Spleen (tissue), 11 donors: ENCODE measurements around the gene SYNGR4. TPM values are rescaled to one million over a fixed set of nuclear protein-coding genes. Genes with fewer than 3 reads are reported as not detected.

ENCODE experiments used
- DNase-seq: peaks from one replicate; pipeline ENCODE4 v3.0.0-alpha.2; 2020
- H3K27ac ChIP-seq, 8 donors: fragments of 200-600 bp; sonication (generic) in 7 of 8; 1 replicate in 4 of 8; 2 replicates in 4 of 8; pipeline versions ENCODE4 v1.5.0 to v1.8.0; 2016 to 2021; ENCODE audit warnings: inconsistent platforms in 4 of 8, mild to moderate bottlenecking in 4 of 8, moderate library complexity in 1 of 8
- H3K27me3 ChIP-seq, 7 donors: fragments of 200-600 bp; sonication (generic) in 6 of 7; replicated peaks in 1 of 7; 1 replicate in 4 of 7; 2 replicates in 3 of 7; pipeline versions ENCODE4 v1.5.0 to v1.8.0; 2016 to 2021; ENCODE audit warnings: inconsistent platforms in 3 of 7, mild to moderate bottlenecking in 1 of 7
- H3K36me3 ChIP-seq, 6 donors: fragments of 200-600 bp; sonication (generic) in 5 of 6; 1 replicate in 4 of 6; 2 replicates in 2 of 6; pipeline versions ENCODE4 v1.5.0 to v1.8.0; 2016 to 2021; ENCODE audit warnings: inconsistent platforms in 2 of 6
- H3K4me1 ChIP-seq, 6 donors: fragments of 200-600 bp; sonication (generic) in 5 of 6; 1 replicate in 3 of 6; 2 replicates in 3 of 6; pipeline versions ENCODE4 v1.5.0 to v1.8.0; 2016 to 2021; ENCODE audit warnings: inconsistent platforms in 3 of 6
- H3K4me3 ChIP-seq, 8 donors: fragments of 200-600 bp; sonication (generic) in 7 of 8; 1 replicate in 4 of 8; 2 replicates in 4 of 8; pipeline versions ENCODE4 v1.5.0 to v1.8.0; 2016 to 2021; ENCODE audit warnings: inconsistent platforms in 4 of 8, mild to moderate bottlenecking in 4 of 8, moderate library complexity in 2 of 8
- H3K9me3 ChIP-seq, 8 donors: fragments of 200-600 bp; sonication (generic) in 7 of 8; 1 replicate in 4 of 8; 2 replicates in 4 of 8; pipeline versions ENCODE4 v1.5.0 to v1.8.0; 2016 to 2021; ENCODE audit warnings: inconsistent platforms in 4 of 8
- CTCF ChIP-seq, 11 experiments: fragments of 200-600 bp in 7 of 11; fragments of 450-650 bp in 4 of 11; sonication (generic) in 4 of 11; IDR thresholded peaks in 8 of 11; conservative IDR thresholded peaks in 3 of 11; 1 replicate in 7 of 11; 2 replicates in 4 of 11; pipeline versions ENCODE4 v1.4.0 to v1.8.0; 2016 to 2021; ENCODE audit warnings: antibody characterized with exemption in 11 of 11, inconsistent platforms in 4 of 11, mild to moderate bottlenecking in 1 of 11
- POLR2A ChIP-seq, 3 donors: fragments of 450-650 bp; IDR thresholded peaks; one replicate each; pipeline ENCODE4 v1.5.1; 2017; ENCODE audit warnings: antibody characterized with exemption in 3 of 3, mild to moderate bottlenecking in 1 of 3
- POLR2AphosphoS5 ChIP-seq, 3 donors: sonication (generic); formaldehyde crosslinking; IDR thresholded peaks; one replicate each; pipeline ENCODE4 v1.5.1; 2017; ENCODE audit warnings: antibody characterized with exemption in 3 of 3
- whole genome bisulfite sequencing, 5 donors: extraction: QIAGEN DNeasy Blood & Tissue Kit in 3 of 5; methylation state at CpG; one replicate each; pipeline versions ENCODE4 v1.1.5 to v1.1.7; 2013 to 2018; 5-methylcytosine and 5-hydroxymethylcytosine counted together
- intact Hi-C: fragments of 100-400 bp; cut with DNase I; formaldehyde crosslinking; loops from one replicate; pipeline ENCODE4 v1.15.0; 2023; ENCODE audit warnings: low total_unique reads
- polyA plus RNA-seq, 3 donors: library from polyadenylated mRNA; stranded (reverse); fragments of 200-250 nt; gene quantifications; one replicate each; pipeline ENCODE4 v1.2.1, GENCODE V29; 2013
- total RNA-seq, 7 donors: library from RNA; depleted of rRNA in 3 of 7; stranded (reverse); fragments of >200 nt in 3 of 7; fragmentation: NEBNext Ultra II Directional in 4 of 7; extraction: Animal tissue kit (Norgen Biotek cat#: 25700) in 4 of 7; gene quantifications; one replicate each; pipeline versions ENCODE4 v1.1.0 to v1.2.1, GENCODE V29; 2016 to 2021
- donor health status: healthy with polysubstance abuse.
- donor health status: DM: no; HTN: no; CAD: no; lungs with moderate emphysema.
- donor health status: DM: no; HTN: no; CAD: no.
- donor health status: Bipolar disorder and iron deficiency.
- donor health status: healthy.
- donor health status: DM: no; HTN: no; CAD: no.
- donor health status: DM: yes; HTN: yes; CAD: no.

Gene SYNGR4
- total and polyA plus RNA-seq, 10 donors, result 0.09 TPM; not detected in 9

GRCh38 chr19:48319647-48320541 lies 44.3 kb upstream of the SYNGR4 start:
- Histone ChIP-seq H3K27me3 (no peaks in the 10 kb centered on the region), H3K27ac (peak overlapping the region; percentile 40 to 100 (median 100)), H3K4me1 (peaks cover 30 to 53% (median 48%) of the 10 kb centered on the region in 6 donors), H3K9me3 (no peaks in the 10 kb centered on the region), H3K36me3 (no peaks in the 10 kb centered on the region), H3K4me3 (peak overlapping the region in 1 of 8 donors; percentile 82)
- 28 to 45% (median 34%) methylated on average over 15 to 16 of the region's 16 CpGs for WGBS, 5 donors
- TF ChIP-seq POLR2AphosphoS5 (IDR thresholded peaks at IDR 0.05), result peak; percentile 40 to 57 (median 55)
- no peak for TF ChIP-seq POLR2A (IDR thresholded peaks at IDR 0.05)
- TF ChIP-seq CTCF (IDR thresholded peaks at IDR 0.05 in 8 of 11, conservative IDR thresholded peaks at IDR 0.05 in 3 of 11), result peak; percentile 82 to 97 (median 92)
- DNase-seq, result peak; percentile 95
- intact Hi-C loops, result no loop called here

- peaks cover 33 to 66% (median 59%) of the 10 kb centered on the region in 6 donors for H3K4me1 ChIP-seq
- H3K36me3 ChIP-seq, result no peaks in the 10 kb centered on the region
- peak overlapping the region; percentile 10 to 82 (median 51) for H3K4me3 ChIP-seq
- TF ChIP-seq POLR2AphosphoS5 (IDR thresholded peaks at IDR 0.05) (no peak), POLR2A (IDR thresholded peaks at IDR 0.05) (no peak), CTCF (IDR thresholded peaks at IDR 0.05 in 8 of 11, conservative IDR thresholded peaks at IDR 0.05 in 3 of 11) (no peak)
- peak; percentile 100 for DNase-seq
- no peaks in the 10 kb centered on the region for H3K27me3 ChIP-seq
- 1 to 2% (median 1%) methylated on average over 16 to 22 of the region's 22 CpGs for WGBS, 5 donors
- no peaks in the 10 kb centered on the region for H3K9me3 ChIP-seq
- peak overlapping the region; percentile 96 to 100 (median 100) for H3K27ac ChIP-seq
- intact Hi-C loops, result no loop called here
These were observed 42.9 kb upstream of the SYNGR4 start for GRCh38 chr19:48321372-48321621.

- Histone ChIP-seq H3K4me3 (peak overlapping the region; percentile 10 to 82 (median 51)), H3K27me3 (no peaks in the 10 kb centered on the region), H3K9me3 (no peaks in the 10 kb centered on the region), H3K27ac (peak overlapping the region; percentile 96 to 100 (median 100)), H3K36me3 (no peaks in the 10 kb centered on the region), H3K4me1 (peaks cover 35 to 72% (median 65%) of the 10 kb centered on the region in 6 donors)
- intact Hi-C loops, result no loop called here
- peak in 7 of 11 experiments; percentile 16 to 56 (median 42) for TF ChIP-seq CTCF (IDR thresholded peaks at IDR 0.05 in 8 of 11, conservative IDR thresholded peaks at IDR 0.05 in 3 of 11)
- TF ChIP-seq POLR2A (IDR thresholded peaks at IDR 0.05), result peak in 2 of 3 donors; percentile 48 to 74
- TF ChIP-seq POLR2AphosphoS5 (IDR thresholded peaks at IDR 0.05), result peak; percentile 97 to 99 (median 98)
- WGBS, 5 donors, result 1 to 2% (median 1%) methylated on average over 27 to 63 of the region's 63 CpGs
- peak; percentile 100 for DNase-seq
These were observed 42.3 kb upstream of the SYNGR4 start for GRCh38 chr19:48321622-48322591.
